Measurements from ENCODE around the gene TAS1R2.
"Not testable (repeated sequence)": the region's sequence is repeated elsewhere in the genome, so short reads cannot be mapped to it uniquely, and the experiment has no call there.

Gene TAS1R2

DNA sequence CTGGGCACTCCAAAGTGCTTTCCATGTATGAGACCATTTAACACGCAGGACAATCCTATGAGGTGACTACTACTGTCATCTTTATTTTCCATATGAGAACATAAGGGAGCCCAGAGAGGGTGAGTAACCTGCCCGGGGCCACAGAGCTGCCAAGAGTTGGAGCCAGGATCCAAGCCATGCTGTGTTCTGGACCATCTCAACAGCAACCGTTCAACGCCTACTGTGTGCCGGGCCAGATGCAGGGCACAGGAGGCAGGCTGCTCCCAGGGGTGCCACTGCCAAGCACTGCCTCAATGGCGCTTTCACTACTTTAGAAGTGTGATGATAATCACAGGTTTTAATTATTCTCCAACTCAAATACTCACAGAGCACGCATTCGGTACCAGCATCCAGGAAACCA, 39.1 kb upstream of the TAS1R2 start:
- Histone ChIP-seq H3K27me3 (ENCODE audit: control insufficient read depth, insufficient read depth, low read length) (peaks cover 8% of the 10 kb centered on the region; the same call in 1 of the 2 replicates), H3K4me1 (ENCODE audit: control insufficient read depth, insufficient read depth, low read length) (peaks cover 10% of the 10 kb centered on the region), H3K9ac (ENCODE audit: low read length) (no peak overlapping the region)

DNA sequence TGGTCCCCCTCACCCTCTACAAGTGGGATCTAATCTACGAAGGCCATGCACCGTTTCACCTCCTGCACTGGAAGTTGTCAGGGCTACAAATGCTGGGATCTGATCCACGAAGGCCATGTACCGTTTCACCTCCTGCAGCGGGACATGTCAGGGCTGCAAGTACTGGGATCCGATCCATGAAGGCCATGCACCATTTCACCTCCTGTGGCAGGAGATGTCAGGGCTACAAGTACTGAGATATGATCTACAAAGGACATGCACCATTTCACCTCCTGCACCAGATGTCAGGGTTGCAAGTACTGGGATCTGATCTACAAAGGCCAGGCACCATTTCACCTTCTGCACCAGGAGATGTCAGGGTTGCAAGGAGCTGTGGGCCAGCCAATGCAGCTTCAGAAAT, 35.9 kb upstream of the TAS1R2 start:
- Histone ChIP-seq H3K9ac (ENCODE audit: low read length) (no peak overlapping the region), H3K4me3 (ENCODE audit: low read depth, low read length) (no peak overlapping the region), H3K9me3 (ENCODE audit: control insufficient read depth, insufficient read depth, low read depth, low read length) (no peaks in the 10 kb centered on the region), H3K27ac (ENCODE audit: low read depth, low read length) (no peak overlapping the region), H3K27me3 (ENCODE audit: control insufficient read depth, insufficient read depth, low read length) (no peaks in the 10 kb centered on the region), H3K36me3 (ENCODE audit: control insufficient read depth, insufficient read depth, low read length) (peaks cover 4% of the 10 kb centered on the region; the same call in 1 of the 2 replicates), H3K4me1 (ENCODE audit: control insufficient read depth, insufficient read depth, low read length) (no peaks in the 10 kb centered on the region)

More for the DNA sequence above, 39.1 kb upstream of the TAS1R2 start:
- H3K27ac ChIP-seq (ENCODE audit: low read depth, low read length): no peak overlapping the region
- no peaks in the 10 kb centered on the region for H3K9me3 ChIP-seq (ENCODE audit: control insufficient read depth, insufficient read depth, low read depth, low read length)
- H3K36me3 ChIP-seq (ENCODE audit: control insufficient read depth, insufficient read depth, low read length): peaks cover 4% of the 10 kb centered on the region; the same call in 1 of the 2 replicates
- no peak overlapping the region for H3K4me3 ChIP-seq (ENCODE audit: low read depth, low read length)

DNA sequence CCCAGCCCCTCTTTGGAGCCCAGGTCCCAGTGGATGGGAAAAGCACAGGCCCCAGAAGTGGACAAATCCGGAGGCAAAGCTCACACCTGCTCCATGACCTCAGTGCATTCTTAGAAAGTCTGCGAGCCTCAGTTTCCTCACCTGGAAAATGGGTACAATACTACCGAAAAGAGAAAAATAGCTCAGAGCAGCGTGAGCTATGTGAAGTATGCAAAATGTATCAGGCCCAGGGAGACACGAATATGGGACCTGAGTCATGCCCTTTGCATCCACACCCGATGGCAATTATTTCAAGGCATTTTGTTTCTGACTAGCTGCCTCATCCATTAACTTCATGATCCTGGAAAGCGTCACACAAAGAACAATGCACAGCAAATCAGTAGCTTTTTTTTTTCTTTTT, 33.7 kb upstream of the TAS1R2 start:
- Histone ChIP-seq H3K36me3 (ENCODE audit: control insufficient read depth, insufficient read depth, low read length) (peaks cover 6% of the 10 kb centered on the region; the same call in 1 of the 2 replicates), H3K27me3 (ENCODE audit: control insufficient read depth, insufficient read depth, low read length) (no peaks in the 10 kb centered on the region), H3K27ac (ENCODE audit: low read depth, low read length) (no peak overlapping the region), H3K9me3 (ENCODE audit: control insufficient read depth, insufficient read depth, low read depth, low read length) (no peaks in the 10 kb centered on the region), H3K4me1 (ENCODE audit: control insufficient read depth, insufficient read depth, low read length) (no peaks in the 10 kb centered on the region), H3K9ac (ENCODE audit: low read length) (no peak overlapping the region), H3K4me3 (ENCODE audit: low read depth, low read length) (no peak overlapping the region)

- H3K9ac ChIP-seq (ENCODE audit: low read length); H3K4me3 ChIP-seq (ENCODE audit: low read depth, low read length); H3K4me1 ChIP-seq (ENCODE audit: control insufficient read depth, insufficient read depth, low read length); H3K36me3 ChIP-seq (ENCODE audit: control insufficient read depth, insufficient read depth, low read length); H3K9me3 ChIP-seq (ENCODE audit: control insufficient read depth, insufficient read depth, low read depth, low read length); H3K27me3 ChIP-seq (ENCODE audit: control insufficient read depth, insufficient read depth, low read length); H3K27ac ChIP-seq (ENCODE audit: low read depth, low read length): not testable (repeated sequence)
These were observed 32.4 kb upstream of the TAS1R2 start for GRCh38 chr1:18891858-18892257.

DNA sequence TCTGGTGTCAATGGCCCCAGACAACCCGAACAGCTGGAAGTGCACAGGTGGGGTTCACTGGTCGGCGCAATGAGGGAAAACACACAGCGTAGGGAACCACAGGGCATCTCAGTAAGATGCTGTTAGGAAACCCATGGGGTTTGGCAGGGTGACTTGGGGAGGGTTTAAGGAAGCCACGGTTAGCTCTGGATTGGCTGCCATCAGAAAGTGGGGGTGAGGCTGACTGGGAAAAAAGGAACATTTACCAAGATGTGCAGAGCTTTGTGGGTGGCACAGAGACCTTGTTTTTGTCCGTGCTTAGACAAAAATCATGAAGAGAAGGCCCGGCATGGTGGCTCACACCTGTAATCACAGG, 31.9 kb upstream of the TAS1R2 start:
- H3K4me3 ChIP-seq (ENCODE audit: low read depth, low read length): no peak overlapping the region
- H3K4me1 ChIP-seq (ENCODE audit: control insufficient read depth, insufficient read depth, low read length): no peaks in the 10 kb centered on the region
- no peaks in the 10 kb centered on the region for H3K9me3 ChIP-seq (ENCODE audit: control insufficient read depth, insufficient read depth, low read depth, low read length)
- H3K27ac ChIP-seq (ENCODE audit: low read depth, low read length): no peak overlapping the region
- peaks cover 5% of the 10 kb centered on the region; the same call in 1 of the 2 replicates for H3K36me3 ChIP-seq (ENCODE audit: control insufficient read depth, insufficient read depth, low read length)
- no peak overlapping the region for H3K9ac ChIP-seq (ENCODE audit: low read length)
- H3K27me3 ChIP-seq (ENCODE audit: control insufficient read depth, insufficient read depth, low read length): no peaks in the 10 kb centered on the region

DNA sequence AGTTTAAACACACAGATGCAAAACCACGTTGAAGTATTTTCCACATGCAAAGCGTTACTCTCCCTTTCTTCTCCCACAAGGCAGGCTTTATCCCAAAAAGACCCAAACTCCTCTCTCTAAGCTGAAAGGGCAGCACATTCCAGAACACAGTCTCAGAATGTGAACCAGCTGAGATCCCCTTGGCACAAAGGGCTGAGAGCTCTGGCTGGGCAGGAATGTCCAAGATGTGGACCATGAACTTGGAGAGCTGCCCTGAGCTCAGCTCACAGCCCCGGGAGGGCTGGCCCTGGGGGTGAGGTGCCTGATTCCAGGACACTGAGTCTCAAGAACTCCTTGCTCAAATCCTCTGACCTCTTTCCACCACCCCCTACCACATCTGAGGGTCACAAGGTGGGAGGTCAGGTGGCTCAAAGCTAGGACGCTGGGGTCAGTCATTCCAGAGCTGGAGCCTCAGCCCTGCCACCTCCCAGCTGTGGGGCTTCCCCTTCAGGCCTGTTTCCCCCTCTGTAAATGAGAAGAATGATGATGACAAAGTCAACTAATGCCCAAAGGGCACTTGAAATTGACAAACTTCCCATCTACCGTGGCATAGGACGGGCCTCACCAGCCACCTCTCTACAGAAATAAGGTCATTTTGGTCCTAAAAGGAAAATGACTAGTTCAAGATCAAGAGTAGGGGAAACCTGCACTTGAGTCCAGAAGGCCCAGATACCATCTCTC, 31.4 kb upstream of the TAS1R2 start:
- H3K36me3 ChIP-seq (ENCODE audit: control insufficient read depth, insufficient read depth, low read length): peaks cover 8% of the 10 kb centered on the region; the same call in 1 of the 2 replicates
- no peak overlapping the region for H3K27ac ChIP-seq (ENCODE audit: low read depth, low read length)
- no peaks in the 10 kb centered on the region for H3K9me3 ChIP-seq (ENCODE audit: control insufficient read depth, insufficient read depth, low read depth, low read length)
- no peaks in the 10 kb centered on the region for H3K27me3 ChIP-seq (ENCODE audit: control insufficient read depth, insufficient read depth, low read length)
- no peak overlapping the region for H3K9ac ChIP-seq (ENCODE audit: low read length)
- H3K4me1 ChIP-seq (ENCODE audit: control insufficient read depth, insufficient read depth, low read length): no peaks in the 10 kb centered on the region
- H3K4me3 ChIP-seq (ENCODE audit: low read depth, low read length): no peak overlapping the region

GRCh38 chr1:18886003-18886335, 26.5 kb upstream of the TAS1R2 start:
- H3K27me3 ChIP-seq (ENCODE audit: control insufficient read depth, insufficient read depth, low read length): no peaks in the 10 kb centered on the region
- H3K27ac ChIP-seq (ENCODE audit: low read depth, low read length): no peak overlapping the region
- no peak overlapping the region for H3K4me3 ChIP-seq (ENCODE audit: low read depth, low read length)
- no peak overlapping the region for H3K9ac ChIP-seq (ENCODE audit: low read length)
- peaks cover 25% of the 10 kb centered on the region; the same call in 1 of the 2 replicates for H3K36me3 ChIP-seq (ENCODE audit: control insufficient read depth, insufficient read depth, low read length)
- H3K9me3 ChIP-seq (ENCODE audit: control insufficient read depth, insufficient read depth, low read depth, low read length): no peaks in the 10 kb centered on the region
- H3K4me1 ChIP-seq (ENCODE audit: control insufficient read depth, insufficient read depth, low read length): no peaks in the 10 kb centered on the region

- Histone ChIP-seq H3K27me3 (ENCODE audit: control insufficient read depth, insufficient read depth, low read length) (no peaks in the 10 kb centered on the region), H3K9ac (ENCODE audit: low read length) (no peak overlapping the region), H3K27ac (ENCODE audit: low read depth, low read length) (no peak overlapping the region), H3K4me3 (ENCODE audit: low read depth, low read length) (no peak overlapping the region), H3K36me3 (ENCODE audit: control insufficient read depth, insufficient read depth, low read length) (peaks cover 27% of the 10 kb centered on the region; the same call in 1 of the 2 replicates), H3K9me3 (ENCODE audit: control insufficient read depth, insufficient read depth, low read depth, low read length) (no peaks in the 10 kb centered on the region), H3K4me1 (ENCODE audit: control insufficient read depth, insufficient read depth, low read length) (no peaks in the 10 kb centered on the region)
These were observed 26.0 kb upstream of the TAS1R2 start for GRCh38 chr1:18885311-18886002.

DNA sequence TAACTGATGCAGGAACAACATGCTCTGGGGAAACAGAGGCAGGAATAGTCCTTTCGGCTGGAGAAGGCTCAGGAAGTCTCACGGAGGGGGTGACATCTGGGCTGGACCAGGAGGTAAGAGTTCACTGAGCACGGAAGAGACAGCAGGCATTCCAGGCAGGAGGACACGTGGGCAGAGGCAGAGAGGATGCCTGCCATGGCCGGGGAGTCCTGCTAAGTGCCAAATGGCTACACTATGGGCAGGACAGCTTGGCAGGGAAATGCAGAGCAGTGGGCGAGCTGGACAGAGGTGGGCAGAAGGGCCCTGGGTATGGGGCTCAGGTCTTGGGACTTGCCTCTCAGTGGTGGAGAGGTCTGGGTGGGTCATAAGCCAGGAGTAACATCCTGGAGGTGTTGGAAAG, 25.3 kb upstream of the TAS1R2 start:
- no peaks in the 10 kb centered on the region for H3K9me3 ChIP-seq (ENCODE audit: control insufficient read depth, insufficient read depth, low read depth, low read length)
- H3K36me3 ChIP-seq (ENCODE audit: control insufficient read depth, insufficient read depth, low read length): peaks cover 27% of the 10 kb centered on the region; the same call in 1 of the 2 replicates
- H3K4me3 ChIP-seq (ENCODE audit: low read depth, low read length): no peak overlapping the region
- no peak overlapping the region for H3K9ac ChIP-seq (ENCODE audit: low read length)
- H3K4me1 ChIP-seq (ENCODE audit: control insufficient read depth, insufficient read depth, low read length): peaks cover 4% of the 10 kb centered on the region
- no peak overlapping the region for H3K27ac ChIP-seq (ENCODE audit: low read depth, low read length)
- no peaks in the 10 kb centered on the region for H3K27me3 ChIP-seq (ENCODE audit: control insufficient read depth, insufficient read depth, low read length)

DNA sequence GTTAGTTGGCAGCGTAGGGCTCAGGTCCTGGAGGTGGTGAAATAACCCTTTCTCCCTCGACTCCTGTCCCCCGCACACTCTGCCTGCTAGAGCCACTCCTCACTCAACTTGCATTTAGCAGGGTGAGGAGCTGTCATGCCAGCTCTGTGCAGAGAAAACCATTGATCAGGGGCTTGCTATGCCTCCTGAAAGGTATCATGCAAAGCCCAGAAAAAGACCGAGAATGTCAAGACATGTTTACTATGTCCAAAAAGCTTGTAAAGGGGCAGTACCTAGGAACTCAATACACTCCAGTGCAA, 24.9 kb upstream of the TAS1R2 start:
- no peaks in the 10 kb centered on the region for H3K9me3 ChIP-seq (ENCODE audit: control insufficient read depth, insufficient read depth, low read depth, low read length)
- H3K4me3 ChIP-seq (ENCODE audit: low read depth, low read length): no peak overlapping the region
- peaks cover 8% of the 10 kb centered on the region for H3K4me1 ChIP-seq (ENCODE audit: control insufficient read depth, insufficient read depth, low read length)
- peaks cover 27% of the 10 kb centered on the region; the same call in 1 of the 2 replicates for H3K36me3 ChIP-seq (ENCODE audit: control insufficient read depth, insufficient read depth, low read length)
- no peak overlapping the region for H3K9ac ChIP-seq (ENCODE audit: low read length)
- H3K27ac ChIP-seq (ENCODE audit: low read depth, low read length): no peak overlapping the region
- H3K27me3 ChIP-seq (ENCODE audit: control insufficient read depth, insufficient read depth, low read length): no peaks in the 10 kb centered on the region

DNA sequence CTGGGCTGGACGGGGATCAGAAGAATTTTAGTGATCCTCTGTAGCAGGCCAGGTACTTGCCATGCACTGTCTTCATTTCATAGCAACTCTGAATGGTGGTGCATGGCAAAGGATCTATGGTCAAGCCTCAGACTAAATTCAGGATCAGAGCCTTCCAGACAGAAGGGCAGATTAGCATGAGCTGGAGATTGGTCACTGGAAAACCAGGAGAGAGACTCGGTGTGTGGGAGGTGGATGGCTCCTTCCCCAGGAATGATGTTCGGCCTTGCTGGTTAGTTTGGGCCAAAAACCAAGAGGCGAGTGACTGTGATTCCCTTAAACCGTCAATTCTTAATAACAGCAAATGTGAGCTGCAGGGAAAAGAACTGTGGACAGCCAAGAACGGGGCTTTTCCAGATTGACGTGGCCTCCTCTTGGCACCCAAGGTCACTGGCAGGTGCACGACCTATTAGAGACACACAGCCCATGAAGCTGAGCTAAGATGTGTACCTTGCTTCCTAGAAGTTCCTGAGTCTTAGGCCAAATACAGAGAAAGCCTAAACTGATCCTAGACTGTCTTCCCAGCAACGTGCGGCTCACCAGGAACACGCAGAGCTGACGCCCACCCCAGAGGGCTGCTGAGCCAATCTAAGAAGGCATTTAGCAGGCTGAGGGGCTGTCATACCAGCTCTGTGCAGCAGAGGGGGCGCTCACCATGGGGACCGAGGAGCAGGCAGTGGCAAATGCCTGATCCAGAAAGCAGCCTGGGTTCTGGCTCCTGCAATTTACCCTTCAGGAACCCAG, 24.4 kb upstream of the TAS1R2 start:
- Histone ChIP-seq H3K4me1 (ENCODE audit: control insufficient read depth, insufficient read depth, low read length) (peaks cover 11% of the 10 kb centered on the region), H3K9me3 (ENCODE audit: control insufficient read depth, insufficient read depth, low read depth, low read length) (no peaks in the 10 kb centered on the region), H3K36me3 (ENCODE audit: control insufficient read depth, insufficient read depth, low read length) (peaks cover 27% of the 10 kb centered on the region; the same call in 1 of the 2 replicates), H3K9ac (ENCODE audit: low read length) (no peak overlapping the region), H3K4me3 (ENCODE audit: low read depth, low read length) (no peak overlapping the region), H3K27me3 (ENCODE audit: control insufficient read depth, insufficient read depth, low read length) (no peaks in the 10 kb centered on the region), H3K27ac (ENCODE audit: low read depth, low read length) (no peak overlapping the region)
